Transverse colon (tissue), 4 donors: ENCODE results near the gene ZMIZ1. TPM values are rescaled to one million over a fixed set of nuclear protein-coding genes. Genes with fewer than 3 reads are reported as not detected.
A peak's percentile ranks its signal among the peaks of the same experiment; 100 is the strongest.

ENCODE experiments used
- DNase-seq: peaks from one replicate; pipeline ENCODE4 v3.0.0-alpha.2; 2019
- H3K27ac ChIP-seq, 4 donors: fragments of 200-600 bp; sonication (generic); 2 replicates each; pipeline ENCODE4 v1.5.1; 2016 to 2018; ENCODE audit warnings: inconsistent platforms in 4 of 4
- H3K27me3 ChIP-seq: fragments of 200-600 bp; sonication (generic); 2 replicates; pipeline ENCODE4 v1.5.1; 2017; ENCODE audit warnings: inconsistent platforms
- H3K36me3 ChIP-seq, 4 donors: fragments of 200-600 bp; sonication (generic); 2 replicates each; pipeline ENCODE4 v1.5.1; 2017 to 2019; ENCODE audit warnings: inconsistent platforms in 4 of 4
- H3K4me1 ChIP-seq, 4 donors: fragments of 200-600 bp; sonication (generic); 2 replicates each; pipeline ENCODE4 v1.5.1; 2017 to 2020; ENCODE audit warnings: inconsistent platforms in 4 of 4
- H3K4me3 ChIP-seq, 4 donors: fragments of 200-600 bp; sonication (generic); 1 replicate in 1 of 4; 2 replicates in 3 of 4; pipeline versions ENCODE4 v1.5.1 to v1.6.1; 2017 to 2019; ENCODE audit warnings: inconsistent platforms in 4 of 4
- H3K9me3 ChIP-seq, 2 donors: fragments of 200-600 bp; sonication (generic); 2 replicates each; pipeline ENCODE4 v1.5.1; 2017 to 2019; ENCODE audit warnings: inconsistent platforms in 2 of 2
- EP300 ChIP-seq: sonication (generic); formaldehyde crosslinking; IDR thresholded peaks from one replicate; pipeline ENCODE4 v1.6.1; 2017; ENCODE audit warnings: antibody characterized with exemption, low read depth
- POLR2A ChIP-seq: fragments of 450-650 bp; IDR thresholded peaks from one replicate; pipeline ENCODE4 v1.6.1; 2016; ENCODE audit warnings: antibody characterized with exemption, mild to moderate bottlenecking, moderate library complexity
- POLR2AphosphoS5 ChIP-seq, 3 donors: sonication (generic); formaldehyde crosslinking; IDR thresholded peaks; one replicate each; pipeline ENCODE4 v1.6.1; 2016; ENCODE audit warnings: antibody characterized with exemption in 3 of 3
- WGBS, 2 donors: methylation state at CpG; one replicate each; pipeline ENCODE4 v1.1.5; 2018; ENCODE audit warnings: low coverage in 1 of 2; 5-methylcytosine and 5-hydroxymethylcytosine counted together
- in situ Hi-C, 4 donors: fragments of 200-750 bp; cut with MboI; loops; one replicate each; pipeline versions ENCODE4 v1.15.0 to v1.15.1; 2017; ENCODE audit warnings: low sequenced_read_pairs in 3 of 4, low pct_ligation_motif_present in 1 of 4, low pct_unique_long_range_greater_than_20kb in 1 of 4
- intact Hi-C: fragments of 100-400 bp; cut with DNase I; formaldehyde crosslinking; loops from one replicate; pipeline ENCODE4 v1.15.1; 2023; ENCODE audit warnings: low total_unique reads
- total RNA-seq, 4 donors: library from RNA; depleted of rRNA; stranded (reverse); fragments of >200 nt; gene quantifications; one replicate each; pipeline ENCODE4 v1.1.0, GENCODE V29; 2016
- TF ChIP-seq, protein P1 (sequence below), 5 experiments: fragments of 200-600 bp in 3 of 5; fragments of 450-650 bp in 2 of 5; sonication (generic) in 3 of 5; IDR thresholded peaks; 1 replicate in 2 of 5; 2 replicates in 3 of 5; pipeline ENCODE4 v1.5.1; 2016 to 2017; ENCODE audit warnings: antibody characterized with exemption in 5 of 5, inconsistent platforms in 3 of 5, mild to moderate bottlenecking in 2 of 5, moderate library complexity in 1 of 5

ZMIZ1 gene
- total RNA-seq, 4 donors from 2014 or later = 32.0 to 108 (median 63.0) TPM

DNA sequence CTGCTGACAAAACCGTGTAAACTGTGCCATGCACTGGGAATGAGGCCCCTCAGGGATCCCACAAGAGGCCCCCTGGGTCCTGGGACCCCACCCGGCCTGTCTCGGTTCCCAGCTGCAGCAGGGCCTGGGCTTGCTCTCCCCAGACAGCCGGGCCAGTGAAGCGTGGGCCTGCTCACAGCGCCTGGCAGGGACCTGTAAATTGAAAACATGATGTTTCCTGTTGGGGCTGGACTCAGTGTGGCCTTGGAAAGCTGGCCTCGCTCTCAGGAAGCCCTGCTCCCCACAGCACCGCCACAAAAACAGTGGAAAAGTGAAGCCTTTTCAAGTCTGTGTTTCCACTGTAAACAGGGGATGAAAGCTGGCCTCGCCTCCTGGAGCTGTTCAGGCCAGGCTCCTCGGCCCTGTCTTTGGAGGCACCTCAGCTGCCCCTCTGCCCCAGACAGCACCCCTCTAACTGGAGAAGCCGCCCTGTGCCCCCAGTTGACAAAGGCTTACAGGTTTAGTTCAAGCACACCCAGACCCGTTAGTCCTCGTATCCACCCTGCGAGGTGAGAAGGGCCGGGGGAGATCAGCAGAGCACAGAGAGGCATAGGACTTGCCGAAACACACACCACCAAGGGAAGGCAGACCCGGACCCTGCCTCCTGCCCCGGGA, 108.3 kb downstream of the ZMIZ1 start:
- Histone ChIP-seq H3K4me1 (peaks cover 39 to 64% (median 41%) of the 10 kb centered on the region in 4 donors), H3K4me3 (no peak overlapping the region), H3K27me3 (no peaks in the 10 kb centered on the region), H3K36me3 (no peaks in the 10 kb centered on the region), H3K27ac (peak overlapping the region; percentile 44 to 85 (median 58)), H3K9me3 (no peaks in the 10 kb centered on the region)
- in situ Hi-C loops (loop anchor here in 3 of 4 donors (25.0 kb wide), 3 partner anchors 240 to 1140 kb away; partner anchors contain the start of genes POLR3A (in 2 of the 3) and RPS24 (in 2 of the 3)), intact Hi-C loops (no loop called here)
- no peak for DNase-seq
- WGBS, 2 donors = 74% methylated on average over 18 of the region's 18 CpGs; no CpG with 5 or more reads in 1 of the 2 donors
- TF ChIP-seq POLR2AphosphoS5 (IDR thresholded peaks at IDR 0.05) = no peak

DNA sequence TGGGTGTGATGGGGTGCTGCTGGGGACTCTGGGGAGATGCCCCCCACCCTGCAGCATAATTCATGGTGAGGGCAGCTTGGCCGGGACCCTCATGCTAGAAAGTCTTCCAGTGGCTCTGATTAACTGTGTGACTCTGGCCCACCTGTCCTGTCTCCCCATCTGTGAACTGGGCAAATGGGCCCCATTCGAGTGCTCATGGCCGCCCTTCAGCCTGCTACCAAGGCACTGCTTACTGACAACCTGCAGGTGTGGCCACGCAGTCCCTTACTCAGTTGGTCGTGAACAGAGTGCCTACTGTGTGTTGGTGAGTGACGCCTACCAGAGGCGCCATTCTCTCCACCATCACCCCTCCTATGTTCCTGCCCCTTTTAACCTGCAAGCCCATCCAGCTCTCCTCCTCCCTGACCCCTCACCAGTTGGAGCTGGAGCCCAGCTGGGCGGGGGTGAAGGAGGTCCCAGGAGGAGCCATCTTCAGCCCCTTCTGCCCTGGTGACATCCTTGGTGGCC, 109.4 kb downstream of the ZMIZ1 start:
- Histone ChIP-seq H3K27me3 (no peaks in the 10 kb centered on the region), H3K4me3 (no peak overlapping the region), H3K36me3 (no peaks in the 10 kb centered on the region), H3K9me3 (no peaks in the 10 kb centered on the region), H3K27ac (peak overlapping the region; percentile 44 to 85 (median 58)), H3K4me1 (peaks cover 44 to 74% (median 49%) of the 10 kb centered on the region in 4 donors)
- DNase-seq = no peak
- TF ChIP-seq, protein P1, sequence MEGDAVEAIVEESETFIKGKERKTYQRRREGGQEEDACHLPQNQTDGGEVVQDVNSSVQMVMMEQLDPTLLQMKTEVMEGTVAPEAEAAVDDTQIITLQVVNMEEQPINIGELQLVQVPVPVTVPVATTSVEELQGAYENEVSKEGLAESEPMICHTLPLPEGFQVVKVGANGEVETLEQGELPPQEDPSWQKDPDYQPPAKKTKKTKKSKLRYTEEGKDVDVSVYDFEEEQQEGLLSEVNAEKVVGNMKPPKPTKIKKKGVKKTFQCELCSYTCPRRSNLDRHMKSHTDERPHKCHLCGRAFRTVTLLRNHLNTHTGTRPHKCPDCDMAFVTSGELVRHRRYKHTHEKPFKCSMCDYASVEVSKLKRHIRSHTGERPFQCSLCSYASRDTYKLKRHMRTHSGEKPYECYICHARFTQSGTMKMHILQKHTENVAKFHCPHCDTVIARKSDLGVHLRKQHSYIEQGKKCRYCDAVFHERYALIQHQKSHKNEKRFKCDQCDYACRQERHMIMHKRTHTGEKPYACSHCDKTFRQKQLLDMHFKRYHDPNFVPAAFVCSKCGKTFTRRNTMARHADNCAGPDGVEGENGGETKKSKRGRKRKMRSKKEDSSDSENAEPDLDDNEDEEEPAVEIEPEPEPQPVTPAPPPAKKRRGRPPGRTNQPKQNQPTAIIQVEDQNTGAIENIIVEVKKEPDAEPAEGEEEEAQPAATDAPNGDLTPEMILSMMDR (IDR thresholded peaks at IDR 0.05) = no peak
- in situ Hi-C loops (loop anchor here in 3 of 4 donors (25.0 kb wide), 3 partner anchors 241 to 1141 kb away; partner anchors contain the start of genes POLR3A (in 2 of the 3) and RPS24 (in 2 of the 3)), intact Hi-C loops (no loop called here)
- 95 to 100% methylated on average over 1 to 7 of the region's 8 CpGs for WGBS, 2 donors

DNA sequence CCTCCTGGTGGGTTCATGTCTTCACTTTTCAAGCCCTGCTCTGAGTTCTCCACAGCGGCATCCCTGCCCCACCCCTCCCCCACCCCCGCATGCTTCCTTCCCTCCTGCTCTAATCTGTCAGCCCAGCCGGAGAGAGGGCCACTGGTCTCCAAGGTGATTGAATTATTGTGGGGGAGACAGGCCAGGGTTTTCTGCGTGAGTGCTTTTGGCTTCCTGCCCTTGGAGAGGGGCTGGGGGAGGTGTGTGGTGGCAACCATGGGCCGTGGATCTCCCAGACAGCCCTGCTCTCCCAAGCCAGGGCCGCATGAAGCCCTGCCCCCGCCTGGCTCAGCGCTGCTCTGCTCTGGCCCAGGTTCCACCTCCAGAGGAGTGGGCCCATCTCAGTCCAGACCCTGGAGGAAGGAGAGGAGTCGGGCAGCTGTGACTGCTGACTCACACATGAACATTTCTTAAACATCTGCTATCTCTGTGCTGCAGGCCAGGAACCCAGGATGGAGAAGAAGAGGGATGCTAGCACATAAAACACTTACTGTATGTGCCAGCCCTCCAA, 109.9 kb downstream of the ZMIZ1 start:
- Histone ChIP-seq H3K9me3 (no peaks in the 10 kb centered on the region), H3K27ac (peak overlapping the region; percentile 8 to 85 (median 58)), H3K36me3 (no peaks in the 10 kb centered on the region), H3K27me3 (no peaks in the 10 kb centered on the region), H3K4me3 (no peak overlapping the region), H3K4me1 (peaks cover 49 to 80% (median 54%) of the 10 kb centered on the region in 4 donors)
- intact Hi-C loops (no loop called here), in situ Hi-C loops (loop anchor here in 3 of 4 donors (25.0 kb wide), 3 partner anchors 241 to 1141 kb away; partner anchors contain the start of genes POLR3A (in 2 of the 3) and RPS24 (in 2 of the 3))
- TF ChIP-seq, protein P1 (IDR thresholded peaks at IDR 0.05) = no peak
- no peak for TF ChIP-seq POLR2A
- no peak for TF ChIP-seq POLR2AphosphoS5 (IDR thresholded peaks at IDR 0.05)
- TF ChIP-seq EP300 = no peak
- 64 to 73% methylated on average over 4 to 8 of the region's 9 CpGs for WGBS, 2 donors
- DNase-seq = no peak

DNA sequence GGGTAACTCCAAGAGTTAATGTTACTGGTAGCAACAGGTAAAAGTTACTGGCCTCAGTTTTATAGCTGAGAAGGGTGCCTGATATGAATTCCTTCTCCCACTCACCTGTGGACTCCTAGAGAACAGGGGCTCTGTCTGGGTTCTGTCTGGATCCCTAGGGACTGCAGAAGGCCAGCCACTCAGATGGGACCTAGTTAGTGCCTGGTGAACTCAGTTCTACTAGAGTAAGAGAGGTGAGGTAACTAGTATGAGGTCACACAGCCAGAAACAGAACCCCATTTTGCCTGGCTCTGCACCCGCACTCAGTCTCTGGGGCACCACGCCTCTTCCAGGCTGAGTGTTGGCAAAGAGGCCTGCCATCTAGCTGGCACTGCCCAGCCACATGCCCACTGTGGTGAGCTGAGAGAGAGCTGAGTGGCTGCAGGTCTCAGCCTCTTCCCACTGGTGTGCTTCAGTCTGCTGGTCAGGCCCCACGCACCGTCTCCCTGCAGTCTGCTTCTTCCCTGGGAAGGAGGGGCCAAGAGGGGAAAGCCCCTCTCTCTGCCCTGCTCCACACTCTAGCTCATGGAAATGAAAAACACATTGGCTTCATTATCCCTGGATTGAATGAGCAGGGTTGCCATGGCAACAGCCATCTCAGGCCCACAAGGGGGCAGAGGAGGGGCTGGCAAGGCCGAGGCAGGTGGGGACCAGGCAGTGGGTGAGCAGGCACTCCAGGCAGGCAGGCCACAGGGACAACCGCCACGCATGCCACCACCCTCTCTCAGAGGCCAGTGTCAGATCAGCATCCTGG, 110.6 kb downstream of the ZMIZ1 start:
- in situ Hi-C loops (loop anchor here in 3 of 4 donors (25.0 kb wide), 3 partner anchors 242 to 1142 kb away; partner anchors contain the start of genes POLR3A (in 2 of the 3) and RPS24 (in 2 of the 3)), intact Hi-C loops (no loop called here)
- Histone ChIP-seq H3K4me1 (peaks cover 56 to 86% (median 61%) of the 10 kb centered on the region in 4 donors), H3K27me3 (no peaks in the 10 kb centered on the region), H3K9me3 (no peaks in the 10 kb centered on the region), H3K36me3 (no peaks in the 10 kb centered on the region), H3K4me3 (no peak overlapping the region), H3K27ac (peak overlapping the region; percentile 8 to 85 (median 58))
- no peak for DNase-seq
- TF ChIP-seq POLR2AphosphoS5 (IDR thresholded peaks at IDR 0.05) (no peak), EP300 (no peak)
- WGBS, 2 donors = 91% methylated on average over 6 of the region's 7 CpGs; no CpG with 5 or more reads in 1 of the 2 donors
